Ureter (tissue), 1 donor: ENCODE measurements around the gene TRAP1. TPM values are rescaled to one million over a fixed set of nuclear protein-coding genes. Genes with fewer than 3 reads are reported as not detected.
A peak's percentile ranks its signal among the peaks of the same experiment; 100 is the strongest.

ENCODE experiments used
- DNase-seq: peaks from one replicate; pipeline ENCODE4 v3.0.0-alpha.2; 2020; ENCODE audit warnings: low spot score
- total RNA-seq: library from RNA; stranded (reverse); gene quantifications from one replicate; pipeline ENCODE4 v1.2.4, GENCODE V29; 2023
- donor health status: DM: yes; HTN: yes; CAD: no.

Gene TRAP1
- total RNA-seq, 1 donor from 2014 or later = 156 TPM

GRCh38 chr16:3713587-3714242, 3.6 kb downstream of the TRAP1 start:
- DNase-seq = no peak

- no peak for DNase-seq
Measured at GRCh38 chr16:3712861-3713372, 4.4 kb downstream of the TRAP1 start.

GRCh38 chr16:3706253-3707012, 10.9 kb downstream of the TRAP1 start:
- no peak for DNase-seq

GRCh38 chr16:3702082-3702481, 15.2 kb downstream of the TRAP1 start:
- no peak for DNase-seq

- DNase-seq = no peak
Measured at GRCh38 chr16:3701531-3701930, 15.8 kb downstream of the TRAP1 start.

GRCh38 chr16:3698941-3699340, 18.4 kb downstream of the TRAP1 start:
- DNase-seq = no peak

GRCh38 chr16:3696425-3697218, 20.7 kb downstream of the TRAP1 start:
- no peak for DNase-seq

- DNase-seq = no peak
Measured at GRCh38 chr16:3695610-3696369, 21.5 kb downstream of the TRAP1 start.

GRCh38 chr16:3694051-3694450, 23.3 kb downstream of the TRAP1 start:
- no peak for DNase-seq

- no peak for DNase-seq
Measured at GRCh38 chr16:3691761-3692160, 25.6 kb downstream of the TRAP1 start.

GRCh38 chr16:3690980-3691720, 26.2 kb downstream of the TRAP1 start:
- peak; percentile 54 for DNase-seq

GRCh38 chr16:3690470-3690928, 26.8 kb downstream of the TRAP1 start:
- peak; percentile 94 for DNase-seq

- DNase-seq = no peak
Measured at GRCh38 chr16:3689731-3690130, 27.6 kb downstream of the TRAP1 start.

GRCh38 chr16:3687792-3688191, 29.5 kb downstream of the TRAP1 start:
- no peak for DNase-seq

GRCh38 chr16:3687021-3687420, 30.3 kb downstream of the TRAP1 start:
- no peak for DNase-seq

GRCh38 chr16:3681206-3681605, 36.1 kb downstream of the TRAP1 start:
- no peak for DNase-seq

GRCh38 chr16:3677994-3678393, 39.3 kb downstream of the TRAP1 start:
- no peak for DNase-seq

- no peak for DNase-seq
Measured at GRCh38 chr16:3675601-3676130, 41.7 kb downstream of the TRAP1 start.

GRCh38 chr16:3674513-3675295, 42.6 kb downstream of the TRAP1 start:
- DNase-seq = no peak
